ENCODE results near the gene C1QTNF9. TPM values are rescaled to one million over a fixed set of nuclear protein-coding genes. Genes with fewer than 3 reads are reported as not detected.

The C1QTNF9 gene
- total RNA-seq, 4 donors from 2014 or later: not detected

- Histone ChIP-seq H3K36me3 (no peaks in the 10 kb centered on the region), H3K4me3 (replicated peaks in 1 of 3) (no peak overlapping the region), H3K27ac (peak overlapping the region in 2 of 3 donors; percentile 34 to 62), H3K27me3 (no peaks in the 10 kb centered on the region), H3K4me1 (peaks cover 17 to 41% of the 10 kb centered on the region in 2 donors), H3K9me3 (no peaks in the 10 kb centered on the region)
- intact Hi-C loops (cut with DNase I): no loop called here
- DNase-seq: no peak
- no peak for TF ChIP-seq POLR2A (IDR thresholded peaks at IDR 0.05)
- no peak for TF ChIP-seq CTCF (IDR thresholded peaks at IDR 0.05)
- WGBS, 2 donors: 52 to 73% methylated on average over 3 of the region's 3 CpGs
Observed at GRCh38 chr13:24267274-24267673, 42.1 kb upstream of the C1QTNF9 start.

GRCh38 chr13:24267801-24268200 is 41.6 kb upstream of the C1QTNF9 start:
- Histone ChIP-seq H3K27me3 (no peaks in the 10 kb centered on the region), H3K36me3 (no peaks in the 10 kb centered on the region), H3K27ac (peak overlapping the region in 2 of 3 donors; percentile 34 to 62), H3K4me1 (peaks cover 22 to 47% of the 10 kb centered on the region in 2 donors), H3K4me3 (replicated peaks in 1 of 3) (no peak overlapping the region), H3K9me3 (no peaks in the 10 kb centered on the region)
- 92 to 97% methylated on average over 2 of the region's 2 CpGs for WGBS, 2 donors
- TF ChIP-seq POLR2A (IDR thresholded peaks at IDR 0.05) (no peak), CTCF (IDR thresholded peaks at IDR 0.05) (no peak)
- DNase-seq: no peak
- intact Hi-C loops (cut with DNase I): no loop called here

GRCh38 chr13:24269821-24270220 is 39.6 kb upstream of the C1QTNF9 start:
- TF ChIP-seq POLR2A (IDR thresholded peaks at IDR 0.05) (no peak), CTCF (IDR thresholded peaks at IDR 0.05) (no peak)
- intact Hi-C loops (cut with DNase I): no loop called here
- H3K27me3 ChIP-seq: no peaks in the 10 kb centered on the region
- peak overlapping the region in 2 of 3 donors; percentile 88 to 92 for H3K27ac ChIP-seq
- DNase-seq: no peak
- no peak overlapping the region for H3K4me3 ChIP-seq (replicated peaks in 1 of 3)
- H3K9me3 ChIP-seq: no peaks in the 10 kb centered on the region
- peaks cover 26 to 55% of the 10 kb centered on the region in 2 donors for H3K4me1 ChIP-seq
- 96 to 97% methylated on average over 4 of the region's 4 CpGs for WGBS, 2 donors
- H3K36me3 ChIP-seq: no peaks in the 10 kb centered on the region

GRCh38 chr13:24270639-24271141 is 38.7 kb upstream of the C1QTNF9 start:
- Histone ChIP-seq H3K9me3 (no peaks in the 10 kb centered on the region), H3K4me1 (peaks cover 26 to 49% of the 10 kb centered on the region in 2 donors), H3K27ac (peak overlapping the region; percentile 84 to 92 (median 88)), H3K36me3 (no peaks in the 10 kb centered on the region), H3K27me3 (no peaks in the 10 kb centered on the region), H3K4me3 (replicated peaks in 1 of 3) (peak overlapping the region in 1 of 3 donors; percentile 2)
- WGBS, 2 donors: 2 to 3% methylated on average over 10 of the region's 10 CpGs
- peak in 5 of 6 experiments; percentile 66 to 100 (median 76) for TF ChIP-seq CTCF (IDR thresholded peaks at IDR 0.05)
- TF ChIP-seq POLR2A (IDR thresholded peaks at IDR 0.05): peak in 1 of 2 donors; percentile 54
- peak; percentile 85 to 89 for DNase-seq
- intact Hi-C loops (cut with DNase I): no loop called here

GRCh38 chr13:24271231-24271600 is 38.2 kb upstream of the C1QTNF9 start:
- 73 to 81% methylated on average over 1 of the region's 1 CpG for WGBS, 2 donors
- no peaks in the 10 kb centered on the region for H3K36me3 ChIP-seq
- no peaks in the 10 kb centered on the region for H3K27me3 ChIP-seq
- peak overlapping the region in 1 of 3 donors; percentile 11 for H3K4me3 ChIP-seq (replicated peaks in 1 of 3)
- TF ChIP-seq CTCF (IDR thresholded peaks at IDR 0.05) (no peak), POLR2A (IDR thresholded peaks at IDR 0.05) (no peak)
- peak overlapping the region; percentile 84 to 92 (median 88) for H3K27ac ChIP-seq
- intact Hi-C loops (cut with DNase I): no loop called here
- H3K4me1 ChIP-seq: peaks cover 26 to 49% of the 10 kb centered on the region in 2 donors
- DNase-seq: no peak
- no peaks in the 10 kb centered on the region for H3K9me3 ChIP-seq
